COLO829 (cell line): ENCODE results near the gene SPACA6.
"Not testable (repeated sequence)": the region's sequence is repeated elsewhere in the genome, so short reads cannot be mapped to it uniquely, and the experiment has no call there.

ENCODE experiments used
- DNase-seq: peaks from one replicate; pipeline ENCODE4 v3.0.0; 2012; ENCODE audit warnings: low spot score

The SPACA6 gene

DNA sequence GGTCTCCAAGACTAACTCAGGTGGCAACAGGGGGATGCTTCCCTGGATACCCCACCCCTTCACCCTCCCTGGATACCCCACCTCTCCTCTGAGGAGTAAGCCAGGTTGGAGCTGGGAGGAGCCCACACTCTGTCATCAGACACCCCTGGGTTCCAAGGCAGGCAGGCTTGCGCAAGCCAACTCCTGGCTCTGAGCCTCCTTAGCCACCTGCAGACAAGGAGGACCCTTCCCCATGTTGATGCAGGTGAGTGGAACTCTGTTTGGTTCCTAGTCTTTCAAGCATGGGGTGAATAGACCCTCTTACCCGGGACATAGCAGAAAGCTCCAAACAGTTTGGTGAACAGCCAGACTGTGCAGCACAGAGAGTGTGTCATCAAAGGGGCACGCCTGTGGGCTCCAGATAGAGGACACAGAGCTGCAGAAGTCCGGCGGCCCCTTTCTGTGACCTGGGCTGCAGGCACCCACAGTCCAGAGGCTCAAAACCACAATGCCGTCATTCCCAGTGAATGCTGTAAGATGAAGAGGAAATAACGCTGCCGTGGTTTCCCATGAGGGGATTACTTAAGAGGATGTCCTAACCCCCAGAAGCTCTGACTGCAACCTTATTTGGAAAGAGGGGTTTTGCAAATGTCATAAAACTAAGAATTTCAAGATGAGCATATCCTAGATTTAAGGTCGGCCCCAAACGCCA is 42.8 kb downstream of the SPACA6 start:
- no peak for DNase-seq

DNA sequence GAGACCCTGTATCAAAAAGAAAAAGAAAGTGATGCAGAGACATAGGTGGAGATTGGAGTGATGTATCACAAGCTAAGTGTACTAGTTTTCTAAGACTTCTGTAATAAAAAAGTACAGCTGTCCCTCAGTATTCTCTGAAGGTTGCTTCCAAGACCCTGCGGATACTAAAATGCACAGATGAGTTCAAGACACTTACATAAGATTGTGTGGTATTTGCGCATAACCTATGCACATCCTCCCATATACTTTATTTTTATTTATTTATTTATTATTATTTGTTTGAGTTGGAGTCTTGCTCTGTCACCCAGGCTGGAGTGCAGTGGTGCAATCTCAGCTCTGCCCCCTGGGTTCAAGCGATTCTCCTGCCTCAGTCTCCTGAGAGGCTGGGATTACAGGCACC is 44.3 kb downstream of the SPACA6 start:
- no peak for DNase-seq

DNA sequence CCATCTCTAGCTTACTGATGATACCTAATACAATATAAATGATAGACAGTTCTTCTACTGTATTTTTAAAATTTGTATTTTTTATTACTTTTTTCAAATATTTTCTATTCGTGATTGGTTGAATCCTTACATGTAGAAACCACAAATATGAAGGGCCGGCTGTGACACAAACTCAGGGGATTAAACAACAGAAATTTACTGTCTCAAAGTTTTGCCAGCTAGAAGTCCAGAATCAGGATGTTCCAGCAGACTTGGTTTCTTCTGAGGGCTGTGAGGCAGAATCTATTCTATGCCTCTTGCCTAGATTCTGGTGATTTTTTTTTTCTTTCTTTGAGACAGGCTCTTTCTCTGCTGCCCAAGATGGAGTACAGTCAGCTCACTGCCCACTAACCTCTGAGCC is 44.8 kb downstream of the SPACA6 start:
- no peak for DNase-seq

DNA sequence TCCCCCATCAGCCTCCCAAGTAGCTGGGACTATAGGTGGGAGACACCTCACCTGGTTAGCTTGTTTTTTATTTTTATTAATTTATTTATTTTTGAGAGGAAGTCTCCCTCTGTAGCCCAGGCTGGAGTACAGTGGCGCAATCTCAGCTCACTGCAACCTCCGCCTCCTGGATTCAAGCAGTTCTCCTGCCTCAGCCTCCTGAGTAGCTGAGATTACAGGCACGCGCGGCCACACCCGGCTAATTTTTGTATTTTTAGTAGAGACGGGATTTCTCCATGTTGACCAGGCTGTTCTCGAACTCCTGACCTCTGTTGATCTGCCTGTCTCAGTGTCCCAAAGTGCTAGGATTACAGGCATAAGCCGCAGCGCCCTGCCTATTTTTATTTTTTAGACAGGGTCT is 45.4 kb downstream of the SPACA6 start:
- not testable (repeated sequence) for DNase-seq

DNA sequence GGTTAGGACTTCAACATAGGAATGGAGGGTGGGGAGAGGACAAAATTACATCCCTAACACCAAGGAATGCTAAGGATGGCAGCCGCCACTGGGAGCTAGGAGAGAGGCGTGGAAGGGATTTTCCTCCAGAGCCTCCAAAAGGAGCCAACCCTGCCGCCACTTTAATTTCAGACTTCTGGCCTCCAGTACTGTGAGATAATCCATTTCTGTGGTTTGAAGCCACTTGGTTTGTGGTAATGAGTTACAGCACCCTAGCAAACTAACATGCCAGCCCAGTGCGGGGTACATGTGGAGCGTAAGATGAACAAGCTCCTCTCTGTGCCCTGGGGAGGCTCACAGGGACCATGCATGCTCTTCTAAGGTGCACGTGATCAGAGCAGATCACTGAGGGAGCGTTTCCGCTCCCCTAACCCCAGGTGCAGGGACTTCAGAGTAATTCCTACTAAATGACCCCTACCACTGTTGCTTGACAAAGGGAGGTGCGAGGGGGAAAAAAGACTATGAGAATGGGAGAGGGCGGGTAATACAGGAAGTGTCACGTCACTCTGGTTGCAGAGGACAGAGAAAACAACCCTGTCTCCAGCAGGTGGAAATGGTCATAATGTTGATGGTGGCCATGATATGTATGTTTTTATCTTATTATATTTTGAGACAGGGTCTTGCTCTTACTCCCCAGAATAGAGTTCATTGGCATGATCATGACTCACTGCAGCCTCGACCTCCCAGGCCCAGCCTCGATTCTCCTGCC is 46.5 kb downstream of the SPACA6 start:
- DNase-seq = no peak

DNA sequence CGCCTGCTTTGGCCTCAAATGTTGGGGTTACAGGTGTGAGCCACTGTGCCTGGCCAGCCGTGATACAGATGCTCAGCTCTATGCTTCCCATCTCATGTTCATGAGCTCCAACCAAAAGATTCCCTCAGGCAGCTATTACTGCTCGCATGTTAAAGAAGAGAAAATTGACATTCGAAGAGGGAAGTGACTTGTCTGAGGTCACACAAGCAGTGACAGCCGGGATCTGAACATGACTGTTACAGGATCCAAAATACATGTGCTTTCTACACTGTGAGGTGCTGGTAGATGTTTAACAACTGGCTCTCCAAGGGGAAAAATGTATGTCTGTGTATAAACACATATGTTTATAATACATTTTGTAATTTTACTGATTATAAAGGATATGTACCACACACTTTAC is 47.2 kb downstream of the SPACA6 start:
- no peak for DNase-seq

DNA sequence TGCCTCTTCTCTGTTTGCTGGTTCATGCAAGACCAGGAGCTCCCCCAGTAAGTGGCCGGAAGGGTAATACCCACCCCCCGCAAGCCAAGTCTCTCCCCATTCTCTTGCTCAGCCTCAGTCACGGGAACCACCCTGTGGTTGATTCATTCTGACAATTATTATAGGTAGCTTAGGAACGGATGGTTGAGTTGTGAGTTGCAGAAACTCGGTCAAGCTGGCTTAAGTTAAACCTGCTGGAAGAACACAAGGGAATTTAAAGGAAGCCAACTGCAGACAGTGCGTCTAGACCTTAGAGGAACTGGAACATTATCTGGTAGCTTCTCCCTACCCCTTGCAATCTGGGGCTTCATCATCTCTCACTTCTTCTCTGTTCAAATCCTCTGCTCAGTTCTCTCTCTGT is 49.7 kb downstream of the SPACA6 start:
- DNase-seq = no peak

DNA sequence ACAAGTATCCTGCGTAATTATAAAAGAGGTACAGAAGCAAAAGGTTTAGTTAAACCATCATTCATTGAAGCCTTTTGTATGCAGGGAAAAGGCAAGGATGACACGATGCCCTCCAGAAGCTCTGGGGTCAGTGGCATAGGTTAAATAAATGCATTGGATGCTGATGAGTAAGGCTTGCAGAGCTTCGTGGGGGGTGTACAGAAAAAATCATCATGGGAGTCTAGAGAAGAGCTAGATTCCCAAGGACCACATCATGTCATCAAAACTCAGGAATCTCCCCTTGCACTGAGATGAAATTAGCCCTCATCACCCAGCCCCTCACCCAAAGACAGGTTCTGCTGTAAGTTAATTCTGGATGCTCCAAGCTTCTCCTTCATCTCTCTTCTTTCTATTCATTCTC is 50.3 kb downstream of the SPACA6 start:
- DNase-seq = no peak

DNA sequence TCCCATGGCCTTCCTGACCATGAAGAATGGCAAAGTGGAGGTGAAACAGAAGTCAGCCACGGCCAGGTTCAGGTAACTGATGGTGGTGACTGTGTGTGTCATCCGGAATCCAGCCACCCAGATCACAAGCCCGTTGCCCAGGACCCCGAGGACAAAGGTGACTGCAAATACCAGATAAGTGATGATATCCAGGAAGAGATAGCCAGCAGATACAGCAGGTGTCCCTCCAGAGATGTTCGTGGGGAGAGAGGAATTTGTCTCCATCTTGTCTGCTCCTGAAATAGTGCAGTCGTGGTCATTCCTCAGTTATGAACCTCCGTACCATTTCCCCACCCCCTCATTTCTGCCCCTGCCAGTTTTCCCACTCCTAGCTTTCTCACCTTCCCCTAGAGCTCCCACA is 53.6 kb downstream of the SPACA6 start:
- DNase-seq = no peak

DNA sequence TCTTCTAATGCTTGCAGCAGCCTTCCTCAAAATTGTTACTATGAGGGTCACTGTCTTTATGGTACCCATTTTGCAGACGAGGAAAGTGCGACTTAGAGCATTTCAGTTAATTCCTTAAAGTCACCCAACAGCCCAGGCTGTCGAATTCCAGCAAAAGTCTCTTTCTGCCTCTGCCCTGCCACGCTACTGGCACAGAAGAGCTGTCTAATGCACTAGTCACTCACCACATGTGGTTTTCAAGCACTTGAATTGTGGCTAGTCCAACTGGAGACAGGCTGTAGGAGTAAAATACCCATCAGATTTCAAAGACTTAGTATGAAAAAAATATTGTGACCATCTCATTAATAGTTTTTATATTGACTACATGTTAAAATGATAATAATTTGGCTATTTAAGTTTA is 56.8 kb downstream of the SPACA6 start:
- DNase-seq = no peak

DNA sequence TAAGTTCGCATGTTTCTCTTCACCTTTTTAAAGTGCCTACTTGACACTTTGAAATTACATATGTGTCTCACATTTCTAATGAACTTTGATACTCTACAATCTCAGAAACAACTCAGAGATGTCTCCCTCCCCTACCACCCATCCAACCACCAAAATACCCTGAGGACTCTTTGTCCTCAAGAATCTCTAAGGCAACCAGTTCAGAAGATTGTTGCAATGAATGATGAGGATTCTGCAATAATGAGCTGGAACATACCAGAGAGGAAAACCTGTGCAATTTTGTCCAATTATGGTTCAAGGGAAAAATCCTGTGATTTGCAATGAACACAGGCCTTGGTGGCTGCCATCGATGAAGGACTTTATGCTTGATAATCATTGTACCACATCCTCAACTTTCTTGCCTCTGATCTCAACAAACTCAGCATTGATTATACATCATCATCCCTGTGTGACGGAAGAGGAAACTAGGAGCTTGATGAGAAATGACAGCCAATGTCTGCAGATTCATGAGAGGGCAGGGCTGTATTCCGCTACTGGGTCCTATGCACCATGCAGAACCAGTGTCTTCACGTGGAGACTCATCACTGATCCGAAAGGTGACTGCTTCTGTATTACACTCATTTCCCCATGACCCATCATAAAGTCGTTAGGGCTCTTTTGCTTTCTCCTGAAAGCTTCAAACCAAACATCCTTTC is 57.4 kb downstream of the SPACA6 start:
- no peak for DNase-seq

DNA sequence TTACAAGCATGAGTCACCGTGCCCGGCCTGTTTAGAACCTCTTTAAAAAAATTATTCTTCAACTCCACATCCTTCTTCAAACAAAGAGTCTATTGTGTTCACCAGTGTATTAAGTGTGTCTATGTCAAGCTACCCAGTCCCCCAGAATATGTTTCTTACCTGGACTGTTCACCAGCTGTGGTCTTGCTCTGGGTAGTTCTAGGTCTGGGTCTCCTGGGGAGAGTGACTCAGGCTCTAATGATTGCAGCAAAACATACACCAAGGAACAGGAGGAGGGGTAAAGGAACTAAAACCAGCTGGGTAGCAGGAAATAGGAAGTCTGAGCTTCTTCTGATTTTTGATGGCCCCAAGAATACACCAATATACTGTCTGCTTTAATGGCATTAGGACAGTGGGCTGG is 58.5 kb downstream of the SPACA6 start, which contains the start of gene FPR1:
FPR1 (minus strand) TSS at position 224 of the 400 bp plus-strand sequence. CDS start 4,884 bp downstream, outside the sequence.
- peak; percentile 8 for DNase-seq

DNA sequence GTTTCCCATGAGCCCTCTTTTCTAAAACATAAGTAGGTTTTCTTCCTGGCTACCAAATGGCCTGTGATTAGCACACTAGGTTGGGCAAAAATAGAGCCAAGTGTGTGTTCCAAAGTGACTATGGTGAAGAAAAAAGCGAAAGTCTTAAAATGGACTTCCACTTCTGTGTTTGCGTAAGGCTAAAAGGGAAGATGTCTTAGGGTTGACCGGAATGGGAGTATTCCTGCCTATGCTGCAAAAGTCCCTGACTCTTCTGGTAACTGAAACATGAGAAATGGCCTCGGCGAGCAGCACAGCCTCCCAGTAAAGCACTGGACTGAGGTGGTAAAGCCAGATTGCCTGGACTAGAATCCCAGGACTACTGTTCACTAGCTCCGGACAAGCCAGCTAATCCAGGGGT is 61.0 kb downstream of the SPACA6 start:
- no peak for DNase-seq

DNA sequence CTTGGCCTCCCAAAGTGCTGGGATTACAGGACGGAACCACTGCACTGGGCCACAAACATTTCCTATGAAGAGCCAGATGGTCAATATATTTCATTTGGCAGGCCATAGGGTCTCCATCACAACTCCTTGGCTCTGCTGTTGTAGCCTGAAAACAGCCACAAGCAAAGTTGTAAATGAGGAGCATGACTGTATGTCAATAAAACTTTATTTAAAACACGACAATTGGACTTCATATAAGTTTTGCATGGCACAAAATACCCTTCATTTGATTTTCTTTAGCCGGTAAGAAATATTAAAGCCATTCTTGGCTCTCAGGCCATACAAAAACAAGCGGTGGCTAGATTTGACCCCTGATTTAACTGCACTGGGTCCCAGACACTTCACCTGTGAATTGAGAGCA is 61.6 kb downstream of the SPACA6 start:
- no peak for DNase-seq
